GM12878 (cell line): ENCODE measurements around the gene IQCC. TPM values are rescaled to one million over a fixed set of nuclear protein-coding genes. Genes with fewer than 3 reads are reported as not detected.

Source experiments
- BRCA1 ChIP-seq: IDR thresholded peaks from 2 replicates; pipeline ENCODE4 v1.6.1; 2011; ENCODE audit warnings: low read depth, low read length, improper control_type of control experiment
- CUX1 ChIP-seq: IDR thresholded peaks from 2 replicates; pipeline ENCODE4 v1.6.1; 2012; ENCODE audit warnings: improper control_type of control experiment, low read depth, low read length; ENCODE audit not compliant: insufficient replicate concordance
- FOXM1 ChIP-seq: IDR thresholded peaks from 2 replicates; pipeline ENCODE4 v1.6.1; 2012; ENCODE audit warnings: low read depth, mild to moderate bottlenecking, inconsistent platforms, low read length, moderate library complexity
- IRF5 ChIP-seq: fragments of 450-650 bp; IDR thresholded peaks from 2 replicates; pipeline ENCODE4 v1.6.1; 2017; ENCODE audit warnings: borderline replicate concordance
- MTA2 ChIP-seq: fragments of 450-650 bp; IDR thresholded peaks from 2 replicates; pipeline ENCODE4 v1.6.1; 2016; ENCODE audit warnings: low read depth, mild to moderate bottlenecking, moderate library complexity
- MYC ChIP-seq: IDR thresholded peaks from 2 replicates; pipeline ENCODE4 v1.6.1; 2011; ENCODE audit warnings: mild to moderate bottlenecking, low read length, moderate library complexity, inconsistent platforms; ENCODE audit not compliant: insufficient read depth, insufficient replicate concordance, insufficient read length, severe bottlenecking
- NKRF ChIP-seq: fragments of 450-650 bp; conservative IDR thresholded peaks from 2 replicates; pipeline ENCODE4 v1.6.1; 2017; ENCODE audit warnings: mild to moderate bottlenecking, moderate library complexity
- ZBTB40 ChIP-seq: fragments of 450-650 bp; IDR thresholded peaks from 2 replicates; pipeline ENCODE4 v1.6.1; 2016; ENCODE audit warnings: mild to moderate bottlenecking, moderate library complexity, borderline replicate concordance
- ZNF687 ChIP-seq: fragments of 450-650 bp; IDR thresholded peaks from 2 replicates; pipeline ENCODE4 v1.6.1; 2017; ENCODE audit warnings: mild to moderate bottlenecking, moderate library complexity
- polyA plus RNA-seq, 11 experiments: library from polyadenylated mRNA; depleted of rRNA in 4 of 11; unstranded in 6 of 11; stranded (reverse) in 5 of 11; fragments of >200 nt; fragmentation: Nextera tagmentation in 4 of 11; fragmentation: Illumina TruSeq in 1 of 11; extraction: Ambion mirVana in 4 of 11; extraction: Trizol in 1 of 11; gene quantifications; 1 replicate in 1 of 11; 2 replicates in 10 of 11; pipeline versions ENCODE4 v1.2.1 to v1.2.3, GENCODE V29; 2011 to 2016; ENCODE audit warnings: inconsistent platforms in 2 of 11, missing spikeins in 2 of 11, low read depth in 1 of 11
- total RNA-seq, 4 experiments: library from RNA; depleted of rRNA in 3 of 4; stranded (reverse); fragments of >200 nt in 3 of 4; fragmentation: Illumina TruSeq in 1 of 4; extraction: Trizol in 1 of 4; gene quantifications; 2 replicates each; pipeline versions ENCODE4 v1.2.1 to v1.2.3, GENCODE V29; 2013 to 2021

The IQCC gene
- total and polyA plus RNA-seq, 10 of the 15 experiments (the other 5 are each of a cell fraction or from before 2014, with no cell fraction given), result 2.1 to 6.8 (median 4.9) TPM

- TF ChIP-seq ZBTB40, result no peak; the same call in 1 of the 2 replicates
- peak; percentile 63; the same call in 1 of the 2 replicates for TF ChIP-seq ZNF687
- TF ChIP-seq MYC, result no peak
- TF ChIP-seq CUX1, result no peak
- TF ChIP-seq IRF5, result no peak
- TF ChIP-seq MTA2, result no peak
- TF ChIP-seq NKRF, result peak; percentile 58; the same call in 1 of the 2 replicates
- no peak for TF ChIP-seq BRCA1
- TF ChIP-seq FOXM1, result 0 out of 2 replicates have a peak, but pooled peaks have one; percentile 59
These were observed 4.2 kb upstream of the IQCC start (continued) for GRCh38 chr1:32201011-32201855.
